DND-41 (cell line): ENCODE measurements around the gene LRRC46.

ENCODE experiments used
- EZH2 ChIP-seq: IDR thresholded peaks from 3 replicates; pipeline ENCODE4 v1.6.1; 2012; ENCODE audit warnings: borderline replicate concordance, low read depth, mild to moderate bottlenecking, moderate library complexity, low read length, inconsistent platforms; ENCODE audit not compliant: severe bottlenecking
- TF ChIP-seq, protein P1 (sequence below): IDR thresholded peaks from 2 replicates; pipeline ENCODE4 v1.5.1; 2012; ENCODE audit warnings: borderline replicate concordance, low read length, moderate library complexity, mild to moderate bottlenecking; ENCODE audit not compliant: poor library complexity, severe bottlenecking; ENCODE audit errors: extremely low read depth

DNA sequence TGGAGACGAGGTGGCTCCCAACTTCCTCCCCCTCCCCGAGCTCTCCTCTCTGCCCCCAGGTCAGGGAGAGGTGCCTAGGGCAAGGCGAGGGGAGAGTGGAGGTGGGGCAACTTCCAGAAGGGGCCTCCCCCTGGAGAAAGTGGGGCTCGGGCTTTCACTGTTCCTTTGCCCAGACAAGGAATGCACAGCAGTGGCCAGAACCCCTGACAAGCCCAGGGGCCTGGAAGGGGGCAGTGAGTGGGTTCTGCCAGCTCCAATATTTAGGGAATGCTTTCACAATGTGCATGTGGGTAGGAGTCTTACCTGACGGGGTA lies 52.9 kb downstream of the LRRC46 start:
- TF ChIP-seq, protein P1, sequence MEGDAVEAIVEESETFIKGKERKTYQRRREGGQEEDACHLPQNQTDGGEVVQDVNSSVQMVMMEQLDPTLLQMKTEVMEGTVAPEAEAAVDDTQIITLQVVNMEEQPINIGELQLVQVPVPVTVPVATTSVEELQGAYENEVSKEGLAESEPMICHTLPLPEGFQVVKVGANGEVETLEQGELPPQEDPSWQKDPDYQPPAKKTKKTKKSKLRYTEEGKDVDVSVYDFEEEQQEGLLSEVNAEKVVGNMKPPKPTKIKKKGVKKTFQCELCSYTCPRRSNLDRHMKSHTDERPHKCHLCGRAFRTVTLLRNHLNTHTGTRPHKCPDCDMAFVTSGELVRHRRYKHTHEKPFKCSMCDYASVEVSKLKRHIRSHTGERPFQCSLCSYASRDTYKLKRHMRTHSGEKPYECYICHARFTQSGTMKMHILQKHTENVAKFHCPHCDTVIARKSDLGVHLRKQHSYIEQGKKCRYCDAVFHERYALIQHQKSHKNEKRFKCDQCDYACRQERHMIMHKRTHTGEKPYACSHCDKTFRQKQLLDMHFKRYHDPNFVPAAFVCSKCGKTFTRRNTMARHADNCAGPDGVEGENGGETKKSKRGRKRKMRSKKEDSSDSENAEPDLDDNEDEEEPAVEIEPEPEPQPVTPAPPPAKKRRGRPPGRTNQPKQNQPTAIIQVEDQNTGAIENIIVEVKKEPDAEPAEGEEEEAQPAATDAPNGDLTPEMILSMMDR: no peak
- no peak for TF ChIP-seq EZH2
